SK-N-SH (cell line): ENCODE results near the gene IGFBP7.

Experiments used
- GATA2 ChIP-seq: sonication (generic); formaldehyde crosslinking; IDR thresholded peaks from 2 replicates; pipeline ENCODE4 v1.5.0; 2020; ENCODE audit warnings: mild to moderate bottlenecking, missing genetic modification reagents
- POLR2AphosphoS5 ChIP-seq: IDR thresholded peaks from 2 replicates; pipeline ENCODE4 v1.6.1; 2012; ENCODE audit warnings: low read depth, low read length
- SMC3 ChIP-seq: IDR thresholded peaks from 2 replicates; pipeline ENCODE4 v1.6.1; 2012; ENCODE audit warnings: low read depth, low read length, improper control_type of control experiment
- TAF1 ChIP-seq: IDR thresholded peaks from 2 replicates; pipeline ENCODE4 v1.6.1; 2012; ENCODE audit warnings: low read depth, mild to moderate bottlenecking, low read length, moderate library complexity, borderline replicate concordance
- TEAD4 ChIP-seq: IDR thresholded peaks from 2 replicates; pipeline ENCODE4 v1.4.0; 2012; ENCODE audit warnings: mild to moderate bottlenecking, borderline replicate concordance; ENCODE audit not compliant: insufficient read depth
- TF ChIP-seq, protein P1 (sequence below): IDR thresholded peaks from 2 replicates; pipeline ENCODE4; 2012
- TF ChIP-seq, protein P2 (sequence below): IDR thresholded peaks from 2 replicates; pipeline ENCODE4 v1.6.1; 2012; ENCODE audit warnings: mild to moderate bottlenecking, low read depth, low read length, moderate library complexity
- TF ChIP-seq, protein P3 (sequence below): fragments of 200-600 bp; sonication (generic); IDR thresholded peaks from 2 replicates; pipeline ENCODE4 v1.6.1; 2017; ENCODE audit warnings: antibody characterized with exemption, mild to moderate bottlenecking, moderate library complexity
- TF ChIP-seq, protein P4 (sequence below): fragments of 150-350 bp; IDR thresholded peaks from 2 replicates; pipeline ENCODE4 v1.6.1; 2016; ENCODE audit warnings: mild to moderate bottlenecking, low read depth, low read length

DNA sequence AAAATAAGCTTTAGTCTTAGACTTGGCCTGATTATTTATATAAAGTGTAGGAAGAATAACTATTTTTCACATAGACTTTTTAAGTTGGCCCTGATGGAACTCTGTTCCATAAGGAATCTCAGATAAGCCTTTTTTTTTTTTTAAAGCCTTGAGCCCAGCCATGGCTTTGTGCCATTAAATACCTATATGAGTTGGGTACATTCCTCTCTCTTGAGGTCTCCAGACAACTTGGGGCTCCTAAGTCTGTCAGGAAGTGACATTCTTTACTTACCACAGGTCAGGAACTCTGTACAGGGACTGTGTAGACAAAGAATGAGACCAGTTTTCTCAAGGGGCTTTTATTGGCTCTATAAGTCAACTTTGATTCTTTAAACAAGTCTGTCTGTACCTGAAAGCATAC lies 27.1 kb upstream of the IGFBP7 start:
- TF ChIP-seq, protein P1, sequence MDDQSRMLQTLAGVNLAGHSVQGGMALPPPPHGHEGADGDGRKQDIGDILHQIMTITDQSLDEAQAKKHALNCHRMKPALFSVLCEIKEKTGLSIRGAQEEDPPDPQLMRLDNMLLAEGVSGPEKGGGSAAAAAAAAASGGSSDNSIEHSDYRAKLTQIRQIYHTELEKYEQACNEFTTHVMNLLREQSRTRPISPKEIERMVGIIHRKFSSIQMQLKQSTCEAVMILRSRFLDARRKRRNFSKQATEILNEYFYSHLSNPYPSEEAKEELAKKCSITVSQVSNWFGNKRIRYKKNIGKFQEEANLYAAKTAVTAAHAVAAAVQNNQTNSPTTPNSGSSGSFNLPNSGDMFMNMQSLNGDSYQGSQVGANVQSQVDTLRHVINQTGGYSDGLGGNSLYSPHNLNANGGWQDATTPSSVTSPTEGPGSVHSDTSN: no peak
- TF ChIP-seq TAF1 (no peak), POLR2AphosphoS5 (no peak), TEAD4 (no peak), GATA2 (no peak), SMC3 (no peak)
- TF ChIP-seq, protein P2, sequence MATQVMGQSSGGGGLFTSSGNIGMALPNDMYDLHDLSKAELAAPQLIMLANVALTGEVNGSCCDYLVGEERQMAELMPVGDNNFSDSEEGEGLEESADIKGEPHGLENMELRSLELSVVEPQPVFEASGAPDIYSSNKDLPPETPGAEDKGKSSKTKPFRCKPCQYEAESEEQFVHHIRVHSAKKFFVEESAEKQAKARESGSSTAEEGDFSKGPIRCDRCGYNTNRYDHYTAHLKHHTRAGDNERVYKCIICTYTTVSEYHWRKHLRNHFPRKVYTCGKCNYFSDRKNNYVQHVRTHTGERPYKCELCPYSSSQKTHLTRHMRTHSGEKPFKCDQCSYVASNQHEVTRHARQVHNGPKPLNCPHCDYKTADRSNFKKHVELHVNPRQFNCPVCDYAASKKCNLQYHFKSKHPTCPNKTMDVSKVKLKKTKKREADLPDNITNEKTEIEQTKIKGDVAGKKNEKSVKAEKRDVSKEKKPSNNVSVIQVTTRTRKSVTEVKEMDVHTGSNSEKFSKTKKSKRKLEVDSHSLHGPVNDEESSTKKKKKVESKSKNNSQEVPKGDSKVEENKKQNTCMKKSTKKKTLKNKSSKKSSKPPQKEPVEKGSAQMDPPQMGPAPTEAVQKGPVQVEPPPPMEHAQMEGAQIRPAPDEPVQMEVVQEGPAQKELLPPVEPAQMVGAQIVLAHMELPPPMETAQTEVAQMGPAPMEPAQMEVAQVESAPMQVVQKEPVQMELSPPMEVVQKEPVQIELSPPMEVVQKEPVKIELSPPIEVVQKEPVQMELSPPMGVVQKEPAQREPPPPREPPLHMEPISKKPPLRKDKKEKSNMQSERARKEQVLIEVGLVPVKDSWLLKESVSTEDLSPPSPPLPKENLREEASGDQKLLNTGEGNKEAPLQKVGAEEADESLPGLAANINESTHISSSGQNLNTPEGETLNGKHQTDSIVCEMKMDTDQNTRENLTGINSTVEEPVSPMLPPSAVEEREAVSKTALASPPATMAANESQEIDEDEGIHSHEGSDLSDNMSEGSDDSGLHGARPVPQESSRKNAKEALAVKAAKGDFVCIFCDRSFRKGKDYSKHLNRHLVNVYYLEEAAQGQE: no peak
- TF ChIP-seq, protein P3, sequence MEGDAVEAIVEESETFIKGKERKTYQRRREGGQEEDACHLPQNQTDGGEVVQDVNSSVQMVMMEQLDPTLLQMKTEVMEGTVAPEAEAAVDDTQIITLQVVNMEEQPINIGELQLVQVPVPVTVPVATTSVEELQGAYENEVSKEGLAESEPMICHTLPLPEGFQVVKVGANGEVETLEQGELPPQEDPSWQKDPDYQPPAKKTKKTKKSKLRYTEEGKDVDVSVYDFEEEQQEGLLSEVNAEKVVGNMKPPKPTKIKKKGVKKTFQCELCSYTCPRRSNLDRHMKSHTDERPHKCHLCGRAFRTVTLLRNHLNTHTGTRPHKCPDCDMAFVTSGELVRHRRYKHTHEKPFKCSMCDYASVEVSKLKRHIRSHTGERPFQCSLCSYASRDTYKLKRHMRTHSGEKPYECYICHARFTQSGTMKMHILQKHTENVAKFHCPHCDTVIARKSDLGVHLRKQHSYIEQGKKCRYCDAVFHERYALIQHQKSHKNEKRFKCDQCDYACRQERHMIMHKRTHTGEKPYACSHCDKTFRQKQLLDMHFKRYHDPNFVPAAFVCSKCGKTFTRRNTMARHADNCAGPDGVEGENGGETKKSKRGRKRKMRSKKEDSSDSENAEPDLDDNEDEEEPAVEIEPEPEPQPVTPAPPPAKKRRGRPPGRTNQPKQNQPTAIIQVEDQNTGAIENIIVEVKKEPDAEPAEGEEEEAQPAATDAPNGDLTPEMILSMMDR: no peak
- TF ChIP-seq, protein P4, sequence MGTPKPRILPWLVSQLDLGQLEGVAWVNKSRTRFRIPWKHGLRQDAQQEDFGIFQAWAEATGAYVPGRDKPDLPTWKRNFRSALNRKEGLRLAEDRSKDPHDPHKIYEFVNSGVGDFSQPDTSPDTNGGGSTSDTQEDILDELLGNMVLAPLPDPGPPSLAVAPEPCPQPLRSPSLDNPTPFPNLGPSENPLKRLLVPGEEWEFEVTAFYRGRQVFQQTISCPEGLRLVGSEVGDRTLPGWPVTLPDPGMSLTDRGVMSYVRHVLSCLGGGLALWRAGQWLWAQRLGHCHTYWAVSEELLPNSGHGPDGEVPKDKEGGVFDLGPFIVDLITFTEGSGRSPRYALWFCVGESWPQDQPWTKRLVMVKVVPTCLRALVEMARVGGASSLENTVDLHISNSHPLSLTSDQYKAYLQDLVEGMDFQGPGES: no peak
